ENCODE results near the gene EMID1.

GRCh38 chr22:29172216-29172615 lies 33.5 kb upstream of the EMID1 start:
- TF ChIP-seq, protein P1, sequence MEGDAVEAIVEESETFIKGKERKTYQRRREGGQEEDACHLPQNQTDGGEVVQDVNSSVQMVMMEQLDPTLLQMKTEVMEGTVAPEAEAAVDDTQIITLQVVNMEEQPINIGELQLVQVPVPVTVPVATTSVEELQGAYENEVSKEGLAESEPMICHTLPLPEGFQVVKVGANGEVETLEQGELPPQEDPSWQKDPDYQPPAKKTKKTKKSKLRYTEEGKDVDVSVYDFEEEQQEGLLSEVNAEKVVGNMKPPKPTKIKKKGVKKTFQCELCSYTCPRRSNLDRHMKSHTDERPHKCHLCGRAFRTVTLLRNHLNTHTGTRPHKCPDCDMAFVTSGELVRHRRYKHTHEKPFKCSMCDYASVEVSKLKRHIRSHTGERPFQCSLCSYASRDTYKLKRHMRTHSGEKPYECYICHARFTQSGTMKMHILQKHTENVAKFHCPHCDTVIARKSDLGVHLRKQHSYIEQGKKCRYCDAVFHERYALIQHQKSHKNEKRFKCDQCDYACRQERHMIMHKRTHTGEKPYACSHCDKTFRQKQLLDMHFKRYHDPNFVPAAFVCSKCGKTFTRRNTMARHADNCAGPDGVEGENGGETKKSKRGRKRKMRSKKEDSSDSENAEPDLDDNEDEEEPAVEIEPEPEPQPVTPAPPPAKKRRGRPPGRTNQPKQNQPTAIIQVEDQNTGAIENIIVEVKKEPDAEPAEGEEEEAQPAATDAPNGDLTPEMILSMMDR (tag by site-specific recombination; IDR thresholded peaks at IDR 0.05) = no peak
- TF ChIP-seq ZNF426 (tag by site-specific recombination; IDR thresholded peaks at IDR 0.05) = no peak
- TF ChIP-seq ZBTB48 (tag by site-specific recombination; IDR thresholded peaks at IDR 0.05) = no peak
- no peak for TF ChIP-seq ZNF792 (tag by site-specific recombination; IDR thresholded peaks at IDR 0.05)
- TF ChIP-seq ZNF560 (tag by site-specific recombination; IDR thresholded peaks at IDR 0.05; ENCODE audit: borderline replicate concordance) = no peak
- no peak for TF ChIP-seq REST (tag by site-specific recombination; IDR thresholded peaks at IDR 0.05)
- TF ChIP-seq PRDM1 (tag by site-specific recombination; IDR thresholded peaks at IDR 0.05) = no peak
